ENCODE data around the gene ANXA5.
"Not testable (repeated sequence)": the region's sequence is repeated elsewhere in the genome, so short reads cannot be mapped to it uniquely, and the experiment has no call there.

Gene ANXA5

GRCh38 chr4:121736735-121737351, 40.1 kb upstream of the ANXA5 start:
- TF ChIP-seq CTCF (conservative IDR thresholded peaks at IDR 0.05), result peak; percentile 70
- no peak for TF ChIP-seq ZFX (IDR thresholded peaks at IDR 0.05)
- no peak overlapping the region for H3K27ac ChIP-seq

GRCh38 chr4:121734571-121734970, 37.8 kb upstream of the ANXA5 start:
- no peak overlapping the region for H3K27ac ChIP-seq
- no peak for TF ChIP-seq CTCF (conservative IDR thresholded peaks at IDR 0.05)
- TF ChIP-seq ZFX (IDR thresholded peaks at IDR 0.05), result no peak

- no peak for TF ChIP-seq ZFX (IDR thresholded peaks at IDR 0.05)
- TF ChIP-seq CTCF (conservative IDR thresholded peaks at IDR 0.05), result no peak
- no peak overlapping the region for H3K27ac ChIP-seq
Measured at GRCh38 chr4:121733942-121734341, 37.2 kb upstream of the ANXA5 start.

GRCh38 chr4:121729753-121730152, 33.0 kb upstream of the ANXA5 start:
- not testable (repeated sequence) for H3K27ac ChIP-seq

GRCh38 chr4:121728798-121729226, 32.0 kb upstream of the ANXA5 start:
- H3K27ac ChIP-seq, result no peak overlapping the region
- TF ChIP-seq CTCF (conservative IDR thresholded peaks at IDR 0.05) (no peak), ZFX (IDR thresholded peaks at IDR 0.05) (no peak)

GRCh38 chr4:121728066-121728465, 31.3 kb upstream of the ANXA5 start:
- no peak overlapping the region for H3K27ac ChIP-seq
- TF ChIP-seq ZFX (IDR thresholded peaks at IDR 0.05) (no peak), CTCF (conservative IDR thresholded peaks at IDR 0.05) (no peak)

- H3K27ac ChIP-seq, result no peak overlapping the region
- TF ChIP-seq ZFX (IDR thresholded peaks at IDR 0.05) (no peak), CTCF (conservative IDR thresholded peaks at IDR 0.05) (peak; percentile 80)
Measured at GRCh38 chr4:121726642-121727268, 30.0 kb upstream of the ANXA5 start.

GRCh38 chr4:121724671-121725070, 27.9 kb upstream of the ANXA5 start:
- TF ChIP-seq ZFX (IDR thresholded peaks at IDR 0.05), result no peak
- TF ChIP-seq CTCF (conservative IDR thresholded peaks at IDR 0.05), result no peak
- no peak overlapping the region for H3K27ac ChIP-seq

Measured in C4-2B (cell line).